ENCODE measurements around the gene CDIP1.
A peak's percentile ranks its signal among the peaks of the same experiment; 100 is the strongest.

CDIP1 gene

DNA sequence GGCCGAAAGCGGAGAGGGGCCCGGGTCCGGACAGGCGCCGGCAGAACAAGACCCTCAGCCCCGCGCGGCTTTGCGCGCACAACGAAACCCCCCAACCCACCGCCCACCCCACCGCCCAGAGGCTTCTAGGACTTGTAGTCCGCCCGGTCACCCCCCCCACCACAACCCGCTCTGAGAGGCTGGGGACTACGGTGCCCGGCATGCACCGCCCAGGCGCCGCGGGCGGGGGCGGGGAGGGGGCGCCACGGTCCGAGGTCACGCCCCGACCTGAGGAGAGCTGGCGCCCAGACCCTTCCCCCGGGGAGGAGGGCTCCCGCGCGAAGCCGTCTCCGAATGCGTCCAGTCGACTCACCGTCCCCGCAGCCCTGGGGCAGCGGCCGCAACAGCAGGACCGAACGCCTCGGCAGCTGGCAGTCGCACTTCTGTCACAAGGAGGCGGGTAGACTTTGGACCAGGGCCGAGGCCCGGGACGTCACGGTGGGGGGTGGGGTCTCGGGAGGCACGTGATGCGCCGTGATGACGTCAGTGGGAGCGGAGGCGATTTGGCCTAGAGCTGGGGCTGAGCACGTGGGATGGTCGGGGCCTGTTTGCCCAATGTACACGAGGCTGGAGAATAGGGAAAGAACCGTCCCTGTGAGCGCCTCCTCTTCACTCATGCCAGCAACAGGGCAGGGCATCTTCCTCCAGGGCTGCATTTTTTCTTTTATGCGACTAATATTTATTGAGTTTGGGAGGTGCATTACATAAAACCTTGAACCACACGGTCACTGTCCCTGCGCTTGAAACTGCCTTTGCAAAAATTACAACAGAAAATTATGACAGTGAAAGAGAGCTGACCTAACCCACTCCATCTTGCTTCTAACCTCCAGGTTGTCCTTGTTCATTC lies at the start of gene CDIP1:
TSS of gene CDIP1 (minus strand) at position 424 of the 886 bp plus-strand sequence. CDS start 24,643 bp downstream, outside the sequence.
- H3K4me3 ChIP-seq (ENCODE audit: control insufficient read depth, low read depth, low read length), result peak within 1 kb of the TSS; percentile 62
- TF ChIP-seq CTCF (IDR thresholded peaks at IDR 0.05; ENCODE audit: control insufficient read depth, insufficient read depth, low read depth, low read length, missing control alignments), result no peak
- peak; percentile 45 for DNase-seq (ENCODE audit: low read depth)

DNA sequence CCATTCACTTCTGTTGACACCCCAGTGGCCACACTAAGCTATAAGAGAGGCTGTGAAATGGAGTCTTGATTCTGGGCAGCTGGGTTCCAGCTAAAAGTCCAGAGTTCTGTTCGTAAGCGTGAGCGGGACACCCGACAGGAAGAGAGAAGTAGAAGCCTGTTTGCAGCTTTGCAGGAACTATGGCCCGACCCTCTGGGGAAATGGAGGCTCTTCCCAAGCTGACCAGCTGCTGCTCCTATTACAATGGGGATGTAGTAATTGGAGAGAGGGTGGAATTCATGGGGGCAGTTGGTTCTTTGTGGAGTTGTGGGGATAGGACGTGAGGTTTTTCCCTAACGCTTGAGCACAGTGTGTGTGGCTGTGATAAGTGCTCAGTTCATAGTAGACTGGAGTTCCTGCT lies 47.7 kb upstream of the CDIP1 start:
- no peak for TF ChIP-seq CTCF (IDR thresholded peaks at IDR 0.05; ENCODE audit: control insufficient read depth, insufficient read depth, low read depth, low read length, missing control alignments)
- no peak overlapping the region for H3K4me3 ChIP-seq (ENCODE audit: control insufficient read depth, low read depth, low read length)
- DNase-seq (ENCODE audit: low read depth), result no peak

- no peak for DNase-seq (ENCODE audit: low read depth)
- no peak for TF ChIP-seq CTCF (IDR thresholded peaks at IDR 0.05; ENCODE audit: control insufficient read depth, insufficient read depth, low read depth, low read length, missing control alignments)
- no peak overlapping the region for H3K4me3 ChIP-seq (ENCODE audit: control insufficient read depth, low read depth, low read length)
These were observed 45.3 kb upstream of the CDIP1 start for GRCh38 chr16:4583906-4584305.

- TF ChIP-seq CTCF (IDR thresholded peaks at IDR 0.05; ENCODE audit: control insufficient read depth, insufficient read depth, low read depth, low read length, missing control alignments), result no peak
- H3K4me3 ChIP-seq (ENCODE audit: control insufficient read depth, low read depth, low read length), result no peak overlapping the region
- no peak for DNase-seq (ENCODE audit: low read depth)
These were observed 41.7 kb upstream of the CDIP1 start for GRCh38 chr16:4580250-4580649.

GRCh38 chr16:4578961-4579530 lies 40.5 kb upstream of the CDIP1 start:
- H3K4me3 ChIP-seq (ENCODE audit: control insufficient read depth, low read depth, low read length), result no peak overlapping the region
- no peak for DNase-seq (ENCODE audit: low read depth)
- no peak for TF ChIP-seq CTCF (IDR thresholded peaks at IDR 0.05; ENCODE audit: control insufficient read depth, insufficient read depth, low read depth, low read length, missing control alignments)

DNA sequence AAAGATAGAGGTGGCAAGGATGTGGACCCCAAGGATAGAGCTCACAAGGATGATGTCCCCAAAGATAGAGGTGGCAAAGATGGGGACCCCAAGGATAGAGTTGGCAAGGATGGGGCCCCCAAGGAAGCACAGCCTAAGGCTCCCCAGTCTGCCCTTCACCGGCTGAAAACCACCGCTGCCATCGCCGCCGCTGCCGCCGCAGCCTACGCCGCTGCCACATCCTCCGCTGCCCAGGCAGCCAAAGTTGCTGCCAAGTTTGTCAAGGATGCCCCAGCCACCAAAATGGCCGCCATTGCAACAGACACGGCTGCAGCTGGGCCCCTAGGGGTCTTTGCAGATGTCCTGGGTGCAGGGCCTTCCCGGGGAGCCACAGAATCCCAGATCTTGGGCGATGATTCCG lies 37.4 kb upstream of the CDIP1 start:
- TF ChIP-seq CTCF (IDR thresholded peaks at IDR 0.05; ENCODE audit: control insufficient read depth, insufficient read depth, low read depth, low read length, missing control alignments), result no peak
- no peak overlapping the region for H3K4me3 ChIP-seq (ENCODE audit: control insufficient read depth, low read depth, low read length)
- no peak for DNase-seq (ENCODE audit: low read depth)
